SIG-M5 treated with dmso at 0.1 percent for 504 hours (cell line): ENCODE measurements around the gene ARHGAP24.
"Not testable (repeated sequence)": the region's sequence is repeated elsewhere in the genome, so short reads cannot be mapped to it uniquely, and the experiment has no call there.

Experiments used
- DNase-seq: peaks from one replicate; lab custom pipeline; 2025; ENCODE audit not compliant: unreplicated experiment; lab: John Stamatoyannopoulos, UW

The ARHGAP24 gene

GRCh38 chr4:85837439-85837733 is 362.4 kb downstream of the ARHGAP24 start:
- DNase-seq: no peak

DNA sequence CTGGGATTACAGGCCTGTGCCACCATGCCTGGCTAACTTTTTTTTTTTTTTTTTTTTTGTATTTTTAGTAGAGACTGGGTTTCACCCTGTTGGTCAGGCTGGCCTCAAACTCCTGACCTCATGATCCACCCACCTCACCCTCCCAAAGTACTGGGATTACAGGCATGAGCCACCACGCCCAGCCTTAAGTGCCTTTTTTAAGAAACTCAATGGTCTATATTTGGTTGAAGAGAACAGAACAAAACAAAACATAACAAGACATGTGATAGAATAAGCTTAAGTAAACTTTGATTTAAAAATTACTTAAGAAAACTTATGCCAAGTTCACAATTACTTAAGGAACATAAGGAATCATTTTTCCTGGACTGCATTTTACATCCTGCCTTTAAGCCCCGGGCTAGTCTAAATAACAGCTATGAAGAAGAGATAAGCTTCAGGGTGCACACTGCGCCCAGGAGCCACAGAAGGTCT is 365.1 kb downstream of the ARHGAP24 start:
- not testable (repeated sequence) for DNase-seq

DNA sequence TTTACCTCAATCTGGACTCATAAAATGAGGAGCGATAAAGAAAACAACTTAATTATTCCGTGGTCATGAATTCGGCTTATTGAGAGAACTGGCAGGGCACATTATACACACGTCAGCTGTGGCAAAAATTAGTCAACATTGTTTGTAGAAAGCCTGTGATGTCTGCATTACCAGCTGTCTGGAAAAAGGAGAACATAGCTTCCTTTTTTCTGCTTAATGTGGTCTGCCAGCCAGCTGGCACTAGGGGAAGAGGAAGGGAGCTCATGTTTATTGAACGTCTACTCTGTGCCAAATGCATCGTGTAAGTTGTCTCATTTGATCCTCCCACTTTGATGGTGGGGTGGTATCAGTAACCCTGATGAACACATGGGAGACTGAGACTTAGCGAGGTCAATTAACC is 367.6 kb downstream of the ARHGAP24 start:
- DNase-seq: peak; percentile 43

GRCh38 chr4:85853740-85854139 is 378.8 kb downstream of the ARHGAP24 start:
- DNase-seq: not testable (repeated sequence)

DNA sequence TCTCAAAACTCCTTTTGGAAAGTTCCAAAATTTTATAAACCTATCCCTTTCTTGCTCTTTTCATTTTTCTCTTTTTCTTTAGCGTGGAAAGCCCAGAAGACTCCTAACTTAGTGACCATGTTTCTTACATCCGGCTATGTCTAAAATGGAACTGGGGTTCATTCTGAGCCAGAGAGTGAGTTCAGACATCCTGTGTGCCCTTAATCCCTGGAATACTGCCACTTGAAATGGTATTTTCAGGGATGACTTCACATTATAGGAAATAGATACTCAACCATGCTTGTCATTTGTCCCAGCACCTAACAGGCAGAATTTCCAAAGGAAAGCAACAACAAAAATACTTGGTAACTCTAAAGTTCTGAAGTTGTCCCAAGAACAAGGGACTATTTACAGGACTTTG is 379.6 kb downstream of the ARHGAP24 start:
- DNase-seq: no peak

GRCh38 chr4:85860066-85860740 is 385.3 kb downstream of the ARHGAP24 start:
- DNase-seq: no peak

DNA sequence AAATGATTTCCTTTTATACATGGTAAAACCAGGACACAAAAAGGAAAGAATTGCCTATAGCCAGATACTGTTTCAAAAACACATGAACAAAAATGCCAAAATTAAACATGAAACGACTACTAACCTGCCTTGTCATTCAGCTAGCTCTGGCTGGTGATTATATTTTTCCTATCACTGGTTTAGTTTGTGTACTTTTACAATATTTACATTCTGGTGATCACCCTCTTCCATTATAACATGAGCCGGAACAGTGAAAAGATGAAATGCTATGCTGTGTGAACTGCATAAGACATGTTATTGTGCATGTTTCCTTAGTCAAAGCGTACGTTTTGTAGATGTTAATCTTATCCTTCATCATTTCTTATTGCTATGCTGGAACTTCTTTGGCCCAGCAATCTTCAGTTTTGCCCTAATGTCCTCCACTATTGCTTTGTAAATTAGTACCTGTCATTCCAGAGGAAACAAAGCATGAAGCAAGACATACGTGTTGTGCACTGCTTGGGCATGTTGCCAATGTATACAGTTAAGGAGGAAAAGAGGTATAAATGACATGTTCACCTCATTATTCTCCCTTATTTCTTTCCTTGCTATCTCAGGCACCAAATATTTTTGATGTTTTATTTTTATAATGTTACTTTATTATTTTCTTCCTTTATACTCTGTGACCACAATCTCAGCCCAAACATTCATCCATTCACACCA is 386.3 kb downstream of the ARHGAP24 start:
- DNase-seq: no peak

DNA sequence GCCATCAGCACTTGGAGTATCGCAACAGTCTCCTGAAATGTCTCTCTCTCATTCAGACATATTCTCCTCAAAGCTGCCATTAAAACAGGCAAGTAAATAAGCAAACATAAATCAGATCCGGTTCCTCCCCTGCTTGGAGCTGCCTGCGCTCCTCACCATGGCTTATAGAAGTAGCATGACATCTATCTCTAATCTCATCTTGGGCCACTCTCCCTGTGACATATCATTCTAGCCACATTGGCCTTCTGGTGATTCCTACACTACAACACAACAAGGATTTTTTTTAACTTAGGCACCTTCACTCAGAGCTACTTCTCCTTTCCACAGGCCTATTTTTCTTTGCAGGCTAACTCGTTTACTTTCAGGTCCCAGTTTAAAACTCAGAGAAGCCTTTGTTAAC is 387.9 kb downstream of the ARHGAP24 start:
- DNase-seq: no peak

DNA sequence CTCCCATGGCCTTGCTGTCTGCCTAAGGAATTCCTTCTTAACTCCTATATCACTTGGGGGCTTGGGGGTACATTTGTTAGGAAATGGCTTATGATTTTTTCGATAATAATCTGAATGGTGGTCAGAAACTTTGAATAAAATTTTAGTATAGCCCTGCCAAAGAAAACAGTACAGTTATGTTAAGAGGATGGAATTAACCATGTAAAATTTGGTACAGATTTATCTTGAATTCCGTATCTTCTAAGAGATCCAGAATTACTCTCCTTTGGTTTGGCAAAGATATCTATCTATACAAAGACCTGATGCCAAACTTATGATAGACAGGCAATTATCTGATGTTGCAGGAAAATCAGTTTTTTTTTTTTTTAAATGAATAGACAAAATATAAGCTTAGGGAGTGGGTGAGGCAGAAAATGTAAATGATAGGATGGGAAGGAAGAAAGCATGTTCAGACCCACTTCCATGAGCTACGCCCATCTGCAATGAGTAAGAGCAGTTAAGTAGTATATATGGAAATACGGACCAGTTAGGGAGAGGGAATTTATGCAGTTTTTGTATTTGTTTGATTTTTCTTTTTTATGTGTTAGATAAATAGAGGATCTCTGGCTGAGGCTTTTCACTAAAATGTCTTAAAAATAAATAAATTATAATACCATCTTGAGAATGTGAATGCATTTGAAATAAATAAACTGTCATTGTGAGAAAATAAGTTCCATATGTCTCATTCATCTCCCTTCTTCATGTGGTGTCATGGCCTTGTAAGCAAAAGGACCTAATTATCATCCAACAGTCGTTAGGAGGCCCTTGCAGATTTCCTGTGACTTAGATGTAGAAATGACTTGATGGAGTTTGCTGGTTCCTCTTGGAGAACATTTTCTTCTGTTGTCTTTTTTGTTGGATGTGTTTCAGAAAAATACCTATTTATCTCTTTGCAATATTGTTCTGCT is 389.6 kb downstream of the ARHGAP24 start:
- no peak for DNase-seq

DNA sequence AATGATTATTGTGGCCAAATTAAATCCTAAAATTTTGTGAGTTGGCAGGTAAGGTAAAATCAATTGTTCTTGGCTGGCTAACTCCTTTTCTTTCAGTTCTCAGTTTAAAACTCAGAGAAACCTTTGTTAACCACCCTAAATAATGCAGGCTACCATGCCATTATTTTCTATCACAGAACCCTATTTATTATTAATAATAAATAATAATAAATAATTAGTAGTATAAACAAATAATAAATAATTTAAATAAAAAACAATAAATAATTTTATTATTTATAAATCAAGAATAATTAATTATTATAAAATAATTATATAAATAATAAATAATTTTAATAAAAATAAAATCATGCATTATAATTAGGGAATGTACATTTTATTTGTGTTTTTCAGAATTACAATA is 390.3 kb downstream of the ARHGAP24 start:
- no peak for DNase-seq

DNA sequence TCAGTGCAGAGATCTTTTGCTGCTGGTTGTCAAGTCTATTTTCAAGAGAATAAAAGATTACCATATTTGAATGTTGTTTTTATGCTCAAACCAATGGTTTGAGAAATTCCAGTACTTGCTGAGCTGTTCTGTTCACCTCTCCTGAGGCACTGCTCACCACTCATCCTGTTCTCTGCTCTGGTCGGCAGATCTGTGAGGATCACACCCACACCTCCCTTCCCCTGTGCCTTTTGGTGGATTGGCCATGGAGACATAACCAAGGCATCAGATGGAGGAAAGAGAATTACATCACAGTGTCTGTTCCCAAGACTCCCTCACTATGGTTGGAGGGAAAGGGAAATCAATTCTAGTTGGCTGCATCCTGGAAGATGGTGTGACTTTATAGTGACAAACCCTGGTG is 391.6 kb downstream of the ARHGAP24 start:
- no peak for DNase-seq

DNA sequence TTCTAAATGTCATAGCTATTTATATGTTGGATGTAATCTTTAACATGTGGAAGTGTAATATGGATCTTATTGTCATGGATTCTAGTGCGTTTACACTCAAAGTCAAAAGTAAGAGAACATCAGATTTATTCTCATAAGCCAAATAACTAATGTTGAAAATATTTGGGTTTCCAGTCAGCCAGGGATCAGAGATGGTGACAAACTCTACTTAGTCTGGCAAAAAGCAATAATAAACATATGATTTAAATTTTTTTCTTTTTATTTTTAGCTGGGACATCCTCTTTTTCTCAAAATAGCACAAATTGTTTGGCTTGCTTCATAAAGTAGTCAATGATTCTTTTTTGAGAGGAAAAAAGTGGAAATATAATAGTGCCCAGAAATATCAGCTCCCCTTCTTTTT is 392.3 kb downstream of the ARHGAP24 start:
- no peak for DNase-seq

- no peak for DNase-seq
These were observed 394.2 kb downstream of the ARHGAP24 start for GRCh38 chr4:85869181-85869580.

DNA sequence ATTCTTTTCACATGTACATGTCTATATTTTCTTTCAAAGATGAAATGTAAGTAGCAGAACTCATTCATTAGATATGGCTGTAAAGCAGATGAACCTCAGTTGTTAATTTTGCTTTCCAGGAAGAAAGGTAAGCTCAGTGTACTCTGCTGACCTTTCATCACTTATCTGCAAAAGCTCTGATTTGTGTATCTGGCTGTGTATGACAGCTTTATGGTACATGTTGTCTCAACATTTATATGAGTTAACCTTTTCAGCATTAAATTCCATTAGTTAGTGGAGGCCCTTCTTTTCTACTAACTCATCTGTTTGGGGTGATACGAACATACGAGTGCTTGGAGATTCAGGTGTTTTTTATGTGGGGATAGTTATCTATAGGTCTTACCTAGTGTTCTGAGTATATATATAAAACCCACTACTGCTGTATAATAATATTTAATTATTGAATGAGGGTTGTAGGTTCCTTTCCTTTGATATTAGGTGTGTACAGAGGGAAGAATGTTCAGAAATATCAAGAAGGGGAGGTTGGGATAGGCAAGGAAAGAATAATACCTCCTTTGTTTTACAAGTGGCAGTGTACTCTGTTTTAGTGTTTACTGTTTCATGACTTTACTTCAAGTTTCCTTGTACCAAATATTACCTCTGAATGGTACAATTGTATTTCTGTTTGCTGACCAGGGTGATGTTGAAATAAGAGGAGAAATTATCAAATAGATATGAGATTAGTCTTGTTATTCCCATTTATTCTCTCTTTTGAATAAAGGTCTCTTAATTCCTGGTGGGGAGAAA is 395.5 kb downstream of the ARHGAP24 start:
- no peak for DNase-seq

- no peak for DNase-seq
These were observed 398.6 kb downstream of the ARHGAP24 start for GRCh38 chr4:85873566-85873965.

- no peak for DNase-seq
These were observed 404.6 kb downstream of the ARHGAP24 start for GRCh38 chr4:85879518-85879917.

GRCh38 chr4:85883180-85883579 is 408.2 kb downstream of the ARHGAP24 start:
- no peak for DNase-seq

DNA sequence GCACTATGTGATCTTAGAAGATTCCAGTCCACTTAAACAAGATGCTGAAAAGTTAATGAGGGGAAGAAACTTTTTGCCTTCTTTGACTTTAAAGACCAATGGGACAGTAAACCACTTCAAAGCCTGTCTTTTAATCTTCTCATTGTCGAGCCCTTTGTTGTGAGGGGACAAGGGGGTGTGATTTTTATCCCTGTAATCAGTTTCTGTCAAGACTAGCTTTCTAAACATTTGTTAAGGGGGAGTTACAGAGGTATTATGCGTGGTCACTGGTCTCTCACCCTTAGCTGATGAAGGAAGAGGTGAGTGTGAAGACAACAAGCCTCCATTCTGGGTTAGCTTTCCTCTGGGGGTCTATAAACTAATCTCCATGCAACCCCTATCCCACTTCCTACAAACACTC is 409.3 kb downstream of the ARHGAP24 start:
- no peak for DNase-seq

GRCh38 chr4:85886665-85887064 is 411.7 kb downstream of the ARHGAP24 start:
- no peak for DNase-seq

DNA sequence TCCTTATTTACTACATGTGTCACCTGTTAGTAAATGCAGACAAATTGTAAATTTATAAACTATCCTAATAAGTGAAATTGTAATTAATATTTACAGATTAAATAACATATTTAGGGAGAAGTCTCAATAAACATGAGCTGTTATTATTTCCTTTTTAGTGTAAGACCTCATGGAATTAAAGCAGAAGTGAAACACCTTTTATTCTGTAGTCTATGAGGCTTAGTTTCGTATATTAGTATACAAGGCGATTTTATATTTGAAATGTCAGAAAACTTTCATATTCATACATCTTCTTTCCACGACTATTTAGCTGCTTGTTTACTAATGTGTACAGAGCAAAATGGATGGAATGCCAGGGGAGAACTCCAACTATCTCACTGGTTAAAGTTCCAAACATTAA is 414.4 kb downstream of the ARHGAP24 start:
- no peak for DNase-seq

- DNase-seq: no peak
These were observed 420.8 kb downstream of the ARHGAP24 start for GRCh38 chr4:85895755-85896154.
